HCT116 (cell line): ENCODE results near the gene FAM135A. TPM values are rescaled to one million over a fixed set of nuclear protein-coding genes. Genes with fewer than 3 reads are reported as not detected.

Source experiments
- ATAC-seq: fragments of 200-7000 bp; cut with Tn5 transposase; 2 replicates; pipeline ENCODE4 v1.9.1; 2020; ENCODE audit warnings: mild to moderate bottlenecking, moderate library complexity
- BruUV-seq: library from RNA; stranded (reverse); fragments of 400-500 nt; replicated peaks from 2 replicates; lab custom pipeline; 2021; lab: Mats Ljungman, UMichigan
- CTCF ChIA-PET: fragments of 300-600 bp; sonication (Branson Sonifier 250); formaldehyde crosslinking; loops from one replicate; lab custom pipeline; 2021; ENCODE audit warnings: antibody characterized with exemption; lab: Charles Lee
- POLR2A ChIA-PET: fragments of 300-600, 350-600 bp; sonication (Branson Sonifier 250); formaldehyde crosslinking; loops from one replicate; lab custom pipeline; 2021; ENCODE audit warnings: antibody characterized with exemption; lab: Charles Lee
- RAD21 ChIA-PET, 2 experiments: fragments of 300-600 bp; sonication (Branson Sonifier 250); formaldehyde crosslinking; loops; one replicate each; lab custom pipeline; 2023; ENCODE audit warnings: low total read pairs in 2 of 2; ENCODE audit not compliant: uncharacterized antibody in 2 of 2, unreplicated experiment in 2 of 2, low non-redundant PET in 1 of 2; lab: Charles Lee
- DNase-seq: peaks from one replicate; pipeline ENCODE4 v3.0.0-alpha.2; 2010; ENCODE audit warnings: low read depth, low spot score
- H2AFZ ChIP-seq: fragments of 200-600 bp; shearing (Covaris generic), sonication (generic); 2 replicates; pipeline ENCODE4 v1.6.1; 2017; ENCODE audit warnings: low read depth, mixed run types, mixed read lengths, antibody characterized with exemption, low read length; ENCODE audit not compliant: poor library complexity, severe bottlenecking
- H3K27ac ChIP-seq: 2 replicates; pipeline ENCODE4 v1.5.1; 2012; ENCODE audit warnings: low read depth, low read length
- H3K27me3 ChIP-seq: fragments of 200-600 bp; sonication (generic); 2 replicates; pipeline ENCODE4 v1.6.1; 2016; ENCODE audit warnings: mixed run types, low read length, mixed read lengths; ENCODE audit not compliant: insufficient read depth
- H3K36me3 ChIP-seq, 2 experiments: fragments of 200-500 bp in 1 of 2; fragments of 200-600 bp in 1 of 2; sonication (Bioruptor generic) in 1 of 2; sonication (generic) in 1 of 2; 2 replicates each; pipeline versions ENCODE4 v1.5.1 to v1.6.1; 2014 to 2016; ENCODE audit warnings: low read length in 2 of 2, inconsistent platforms in 1 of 2, mixed read lengths in 1 of 2, mixed run types in 1 of 2; ENCODE audit not compliant: insufficient read depth in 2 of 2, control insufficient read depth in 1 of 2
- H3K4me1 ChIP-seq, 2 experiments: fragments of 200-600 bp in 1 of 2; sonication (generic) in 1 of 2; 2 replicates each; pipeline versions ENCODE4 v1.5.1 to v1.6.1; 2012 to 2017; ENCODE audit warnings: low read length in 2 of 2, inconsistent platforms in 1 of 2, mild to moderate bottlenecking in 1 of 2, mixed read lengths in 1 of 2, mixed run types in 1 of 2, moderate library complexity in 1 of 2; ENCODE audit not compliant: insufficient read depth in 2 of 2, control insufficient read depth in 1 of 2
- H3K4me2 ChIP-seq: fragments of 200-600 bp; sonication (generic); 2 replicates; pipeline ENCODE4 v1.6.1; 2017; ENCODE audit warnings: mixed run types, low read length, mixed read lengths
- H3K4me3 ChIP-seq, 2 experiments: fragments of 200-600 bp in 1 of 2; sonication (generic) in 1 of 2; replicated peaks in 1 of 2; 2 replicates each; pipeline ENCODE4 v1.5.1; 2011 to 2016; ENCODE audit warnings: low read length in 2 of 2, control low read depth in 1 of 2, low read depth in 1 of 2, mild to moderate bottlenecking in 1 of 2, mixed read lengths in 1 of 2, mixed run types in 1 of 2
- H3K79me2 ChIP-seq: fragments of 200-600 bp; sonication (generic); 2 replicates; pipeline ENCODE4 v1.6.1; 2017; ENCODE audit warnings: mild to moderate bottlenecking, mixed run types, low read length, moderate library complexity, mixed read lengths; ENCODE audit not compliant: insufficient read depth
- H3K9ac ChIP-seq: fragments of 200-600 bp; sonication (generic); 2 replicates; pipeline ENCODE4 v1.6.1; 2016; ENCODE audit warnings: low read length, mixed read lengths
- H3K9me2 ChIP-seq: fragments of 200-600 bp; sonication (generic), shearing (Covaris generic); 2 replicates; pipeline ENCODE4 v1.6.1; 2017; ENCODE audit warnings: mixed run types, mild to moderate bottlenecking, moderate library complexity; ENCODE audit not compliant: insufficient read depth
- H3K9me3 ChIP-seq, 2 experiments: fragments of 200-500 bp in 1 of 2; fragments of 200-600 bp in 1 of 2; sonication (Bioruptor generic) in 1 of 2; sonication (generic) in 1 of 2; 2 replicates each; pipeline ENCODE4 v1.6.1; 2014 to 2017; ENCODE audit warnings: low read length in 2 of 2, mixed read lengths in 2 of 2, inconsistent platforms in 1 of 2, low read depth in 1 of 2, mild to moderate bottlenecking in 1 of 2, mixed run types in 1 of 2, moderate library complexity in 1 of 2; ENCODE audit not compliant: control insufficient read depth in 1 of 2, insufficient read depth in 1 of 2
- H4K20me1 ChIP-seq: fragments of 200-600 bp; sonication (generic), shearing (Covaris generic); 2 replicates; pipeline ENCODE4 v1.6.1; 2017; ENCODE audit warnings: mixed run types, mild to moderate bottlenecking, moderate library complexity; ENCODE audit not compliant: insufficient read depth
- CTCF ChIP-seq, 3 experiments: fragments of 200-600 bp in 1 of 3; sonication (generic) in 1 of 3; IDR thresholded peaks in 2 of 3; conservative IDR thresholded peaks in 1 of 3; 2 replicates each; pipeline ENCODE4 v1.5.1; 2012 to 2017; ENCODE audit warnings: low read depth in 2 of 3, low read length in 2 of 3, antibody characterized with exemption in 1 of 3, borderline replicate concordance in 1 of 3, control low read depth in 1 of 3, mild to moderate bottlenecking in 1 of 3, mixed read lengths in 1 of 3, mixed run types in 1 of 3, moderate library complexity in 1 of 3; ENCODE audit not compliant: insufficient read depth in 1 of 3
- EZH2 ChIP-seq: fragments of 200-600 bp; sonication (generic); IDR thresholded peaks from 2 replicates; pipeline ENCODE4 v1.6.1; 2017; ENCODE audit warnings: antibody characterized with exemption, mixed run types
- EZH2phosphoT487 ChIP-seq: fragments of 200-600 bp; IDR thresholded peaks from 2 replicates; pipeline ENCODE4 v1.6.1; 2018; ENCODE audit warnings: antibody characterized with exemption, borderline replicate concordance
- FOSL1 ChIP-seq: IDR thresholded peaks from 2 replicates; pipeline ENCODE4 v1.6.1; 2012; ENCODE audit warnings: low read depth
- POLR2A ChIP-seq: IDR thresholded peaks from 2 replicates; pipeline ENCODE4 v1.7.0; 2011; ENCODE audit warnings: borderline replicate concordance; ENCODE audit not compliant: insufficient read depth, insufficient read length; ENCODE audit errors: extremely low read depth
- SIN3A ChIP-seq: IDR thresholded peaks from 2 replicates; pipeline ENCODE4 v1.6.1; 2012; ENCODE audit warnings: low read depth
- ZBTB33 ChIP-seq: IDR thresholded peaks from 2 replicates; pipeline ENCODE4 v1.6.1; 2011; ENCODE audit warnings: mild to moderate bottlenecking, low read length, moderate library complexity; ENCODE audit not compliant: insufficient replicate concordance; ENCODE audit errors: extremely low read depth
- intact Hi-C: fragments of 100-400 bp; cut with micrococcal nuclease; formaldehyde crosslinking; loops from 2 replicates; pipeline ENCODE4 v1.10.0; 2022
- total RNA-seq: library from RNA; stranded (reverse); gene quantifications from one replicate; pipeline ENCODE4 v1.2.1, GENCODE V29; 2021; ENCODE audit not compliant: unreplicated experiment

FAM135A gene
- total RNA-seq, 1 experiment from 2014 or later: 20.8 TPM

DNA sequence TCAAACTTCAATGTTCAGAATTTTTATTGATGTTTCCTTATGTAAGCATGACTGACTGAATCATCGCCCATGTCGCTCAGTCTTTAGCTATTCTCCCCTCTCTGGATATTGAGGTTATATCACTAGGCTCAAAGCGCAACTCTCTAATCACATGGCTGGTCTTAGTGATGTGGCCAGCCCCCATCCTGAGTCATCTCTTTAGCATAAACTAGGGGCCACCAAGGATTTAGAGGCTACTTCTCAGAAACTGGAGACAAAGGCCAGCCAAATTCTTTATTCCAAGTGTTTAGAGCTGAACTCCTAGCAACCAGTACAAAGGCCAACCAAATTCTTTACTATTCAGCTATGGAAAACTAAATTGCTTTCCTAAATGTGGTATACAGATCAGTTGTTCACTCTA is 61.4 kb downstream of the FAM135A start:
- Histone ChIP-seq H2AFZ (no peak overlapping the region), H3K4me2 (no peak overlapping the region), H3K27me3 (no peaks in the 10 kb centered on the region), H3K4me1 (no peaks in the 10 kb centered on the region), H3K9ac (no peak overlapping the region), H3K9me2 (no peaks in the 10 kb centered on the region), H3K36me3 (peaks cover 0 to 21% of the 10 kb centered on the region in 2 experiments; a peak in 3 of 4 replicates), H4K20me1 (no peaks in the 10 kb centered on the region), H3K4me3 (no peak overlapping the region), H3K27ac (no peak overlapping the region), H3K9me3 (no peaks in the 10 kb centered on the region; a peak in 1 of 4 replicates), H3K79me2 (no peaks in the 10 kb centered on the region; the same call in 1 of the 2 replicates)
- BruUV-seq: no TSS peak
- no peak for TF ChIP-seq ZBTB33
- no peak for TF ChIP-seq POLR2A
- no peak for TF ChIP-seq CTCF (IDR thresholded peaks at IDR 0.05 in 2 of 3, conservative IDR thresholded peaks at IDR 0.05 in 1 of 3; ENCODE audit: borderline replicate concordance in 1 of 3, insufficient read depth in 1 of 3, low read depth in 2 of 3, low read length in 2 of 3)
- no peak for TF ChIP-seq EZH2phosphoT487
- TF ChIP-seq SIN3A: no peak
- no peak for TF ChIP-seq EZH2
- no peak for TF ChIP-seq FOSL1
- RAD21 ChIA-PET: no interaction called here
- DNase-seq: no peak
- intact Hi-C loops: no loop called here
- no peak for ATAC-seq
- POLR2A ChIA-PET: no interaction called here
- CTCF ChIA-PET: no interaction called here
